Epithelial cell of umbilical artery (primary cell): ENCODE measurements around the gene ZNF491. TPM values are rescaled to one million over a fixed set of nuclear protein-coding genes. Genes with fewer than 3 reads are reported as not detected.

ENCODE experiments used
- total RNA-seq: library from RNA; depleted of rRNA; stranded (reverse); fragments of >200 nt; gene quantifications from 2 replicates; pipeline ENCODE4 v1.2.3, GENCODE V29; 2014

The ZNF491 gene
- 0.65 and 1.5 TPM in 2 replicates for total RNA-seq

GRCh38 chr19:11798391-11799330 is at the start of gene ZNF491:
ZNF491 (plus strand) TSS chr19:11798523; CDS start chr19:11805954, 7,431 bp downstream.

GRCh38 chr19:11766597-11767591 is 31.4 kb upstream of the ZNF491 start, which contains the start of gene ZNF441:
ZNF441 (plus strand) TSS chr19:11767000; CDS start chr19:11767194, 194 bp downstream.

GRCh38 chr19:11814029-11814699 is 15.8 kb downstream of the ZNF491 start, which contains the start of gene ZNF440:
ZNF440 (plus strand) TSS chr19:11814273; CDS start chr19:11814448, 175 bp downstream.

GRCh38 chr19:11848594-11849469 is 50.5 kb downstream of the ZNF491 start, which contains the start of gene ZNF439:
ZNF439 (plus strand) TSS chr19:11848726; CDS start chr19:11848868, 142 bp downstream.

Other genes starting within 250 kb of the ZNF491 start
- gene ELOF1, start 239.3 kb upstream of the ZNF491 start, total RNA-seq: 24.5 and 30.2 TPM in 2 replicates
- gene ACP5, start 220.9 kb upstream of the ZNF491 start, total RNA-seq: not detected in 2 replicates
- gene ZNF627, start 201.0 kb upstream of the ZNF491 start, total RNA-seq: 21.9 and 25.7 TPM in 2 replicates
- gene ZNF823, start 59.6 kb upstream of the ZNF491 start, total RNA-seq: 3.9 and 8.8 TPM in 2 replicates
- gene ZNF441, start 31.5 kb upstream of the ZNF491 start, total RNA-seq: 4.5 and 8.7 TPM in 2 replicates
- 5.2 and 7.3 TPM in 2 replicates for gene ZNF440, start 15.8 kb downstream of the ZNF491 start, total RNA-seq
- under 0.01 and 0.15 TPM in 2 replicates for gene ZNF439, start 50.2 kb downstream of the ZNF491 start, total RNA-seq
- gene ZNF69, start 89.3 kb downstream of the ZNF491 start, total RNA-seq: 0.91 and 1.9 TPM in 2 replicates
- 4.5 and 6.8 TPM in 2 replicates for gene ZNF700, start 126.6 kb downstream of the ZNF491 start, total RNA-seq
- gene ZNF763, start 166.5 kb downstream of the ZNF491 start, total RNA-seq: under 0.01 TPM in 1 of 2 replicates, not detected in the other
- gene ZNF433, start 237.2 kb downstream of the ZNF491 start, total RNA-seq: 1.7 and 2.6 TPM in 2 replicates